GM10847 (cell line): ENCODE results near the gene YLPM1.

ENCODE experiments used
- POLR2A ChIP-seq: IDR thresholded peaks from 2 replicates; pipeline ENCODE4 v1.6.1; 2011; ENCODE audit not compliant: insufficient read length; ENCODE audit errors: extremely low read depth

YLPM1 gene

GRCh38 chr14:74852922-74853530, 89.9 kb downstream of the YLPM1 start:
- TF ChIP-seq POLR2A = no peak

GRCh38 chr14:74853581-74853980, 90.5 kb downstream of the YLPM1 start:
- TF ChIP-seq POLR2A = no peak

DNA sequence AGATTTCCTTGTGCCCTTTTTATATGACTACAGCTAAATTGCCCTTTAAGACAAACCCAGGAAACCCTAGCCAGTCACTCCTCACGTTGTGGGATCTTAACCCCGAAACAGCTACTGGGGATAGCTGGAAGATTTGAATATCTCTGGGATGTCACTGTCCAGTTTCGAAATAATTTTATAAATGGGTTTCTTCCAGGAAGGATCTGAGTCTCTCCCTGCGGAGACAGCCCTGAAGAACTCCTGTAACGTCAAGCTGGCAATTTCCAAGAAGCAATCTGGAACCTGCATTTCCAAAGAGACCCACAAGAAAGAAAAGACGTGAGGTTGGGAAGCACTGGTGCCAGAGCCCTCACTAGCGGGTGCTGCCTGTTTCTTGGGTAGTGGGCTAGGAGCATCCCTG, 91.9 kb downstream of the YLPM1 start:
- no peak for TF ChIP-seq POLR2A

- no peak for TF ChIP-seq POLR2A
These were observed 92.8 kb downstream of the YLPM1 start for GRCh38 chr14:74855945-74856344.

- no peak for TF ChIP-seq POLR2A
These were observed 93.2 kb downstream of the YLPM1 start for GRCh38 chr14:74856366-74856765.

DNA sequence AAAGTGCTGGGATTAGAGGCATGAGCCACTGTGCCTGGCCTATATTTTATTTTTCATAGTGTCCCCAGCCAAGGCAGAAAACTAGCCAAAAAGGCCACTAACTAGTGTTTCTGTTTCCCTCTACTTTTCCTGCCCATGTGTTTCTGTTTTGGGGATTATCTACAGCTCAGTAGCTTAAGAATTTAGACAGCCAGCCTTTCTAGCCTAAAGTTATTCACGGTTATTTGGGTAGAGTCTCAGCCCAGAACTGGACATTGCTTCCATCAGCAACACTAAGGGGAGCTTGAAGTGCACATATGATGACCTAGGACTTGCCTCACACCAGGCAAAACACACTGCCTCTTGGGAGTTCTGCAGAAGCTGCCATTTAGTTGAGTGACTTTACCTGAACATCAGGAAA, 94.9 kb downstream of the YLPM1 start:
- no peak for TF ChIP-seq POLR2A

DNA sequence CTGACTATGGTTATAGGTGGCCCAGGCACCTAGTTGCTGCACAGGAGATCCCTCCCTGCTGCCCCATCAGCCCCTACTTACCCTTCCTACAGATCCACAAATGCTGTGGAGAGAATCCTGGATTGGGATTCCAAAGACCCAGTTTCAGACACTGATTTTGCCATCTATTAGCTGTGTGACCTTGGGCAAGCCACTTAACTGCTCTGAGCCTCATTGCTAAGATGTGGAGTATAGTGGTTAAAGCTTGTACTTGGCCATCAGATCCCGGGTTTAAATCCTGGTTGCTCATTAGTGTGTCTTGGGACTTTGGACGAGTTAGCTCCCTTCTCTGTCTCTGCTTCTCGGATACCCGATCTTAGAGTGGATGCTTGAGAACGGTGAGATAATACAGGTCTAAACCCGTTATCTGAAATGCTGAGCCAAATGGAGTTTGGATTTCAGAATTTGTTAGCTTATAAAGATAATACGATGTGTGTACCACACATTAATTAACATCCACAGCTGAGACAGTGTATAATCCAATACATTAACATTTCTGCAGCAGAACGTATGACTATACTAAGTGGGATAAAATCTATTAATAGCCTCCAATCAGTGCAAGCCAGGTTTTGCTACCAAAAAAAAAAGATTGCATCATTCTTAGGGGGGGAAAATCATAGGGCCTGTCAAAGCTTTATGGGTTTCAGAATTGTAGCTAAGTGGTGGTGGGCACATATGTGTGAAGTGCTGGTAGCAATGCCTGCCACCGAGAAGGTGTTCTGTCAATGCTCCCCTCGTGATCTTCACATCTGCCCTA, 96.8 kb downstream of the YLPM1 start:
- TF ChIP-seq POLR2A = no peak

DNA sequence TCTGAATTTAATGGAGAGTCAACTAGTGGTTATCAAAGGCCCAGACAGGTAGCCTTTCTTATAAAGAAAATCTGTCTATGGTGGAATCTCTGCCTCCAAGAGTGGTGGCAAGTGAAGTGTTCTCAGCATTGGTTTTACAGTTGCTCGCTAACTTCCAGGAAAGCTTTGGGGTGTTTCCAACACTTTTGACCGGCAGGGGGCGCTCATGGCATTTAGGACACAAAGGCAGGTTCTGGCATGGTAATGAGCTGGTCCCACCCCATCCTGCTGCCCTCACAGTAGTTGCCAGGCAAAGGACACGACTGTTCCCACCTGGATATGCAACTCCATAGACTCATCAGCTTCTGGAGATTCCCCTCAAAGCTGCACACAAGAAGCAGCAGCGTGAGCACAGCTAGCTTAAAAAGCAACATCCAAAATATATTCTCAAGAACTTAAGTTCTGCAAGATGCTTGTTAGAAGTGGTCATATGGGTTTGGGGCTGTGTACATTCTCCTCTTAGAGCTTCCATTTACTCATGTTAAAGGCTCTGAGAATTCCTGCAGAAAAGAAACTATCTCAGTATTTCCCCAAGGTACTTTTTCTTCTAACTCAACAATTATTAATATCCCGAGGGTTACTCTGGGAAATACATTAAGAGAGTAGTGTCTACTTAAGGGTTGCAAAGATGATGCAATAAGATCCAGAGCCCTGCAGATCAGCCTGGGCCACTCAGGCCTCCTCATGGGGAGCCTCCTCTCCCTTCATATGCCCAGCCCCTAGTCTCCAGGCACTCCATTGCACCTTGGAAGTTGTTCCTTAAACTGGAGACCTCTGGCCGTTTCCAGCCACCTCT, 98.0 kb downstream of the YLPM1 start:
- TF ChIP-seq POLR2A = no peak

- no peak for TF ChIP-seq POLR2A
These were observed 98.6 kb downstream of the YLPM1 start for GRCh38 chr14:74861734-74862090.

GRCh38 chr14:74863274-74863673, 100.2 kb downstream of the YLPM1 start:
- no peak for TF ChIP-seq POLR2A

DNA sequence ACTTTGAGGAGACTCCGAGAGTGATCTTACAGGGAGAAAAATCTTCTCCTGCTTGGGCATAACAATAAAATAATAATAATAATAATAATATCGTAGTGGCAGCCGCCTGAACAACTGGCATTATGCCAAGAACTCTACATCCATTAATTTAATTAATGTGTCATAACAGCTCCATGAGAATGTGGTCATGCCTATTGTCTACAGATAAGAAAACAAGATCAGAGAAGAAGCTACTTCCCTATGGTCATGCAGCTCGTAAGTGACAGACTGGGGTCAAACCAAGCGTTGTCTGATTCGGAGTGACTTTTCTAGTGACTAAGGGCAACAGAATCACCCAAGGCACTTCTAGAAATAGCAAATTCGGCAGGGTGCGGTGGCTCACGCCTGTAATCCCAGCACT, 101.1 kb downstream of the YLPM1 start:
- no peak for TF ChIP-seq POLR2A

GRCh38 chr14:74865156-74865555, 102.0 kb downstream of the YLPM1 start:
- TF ChIP-seq POLR2A = no peak

DNA sequence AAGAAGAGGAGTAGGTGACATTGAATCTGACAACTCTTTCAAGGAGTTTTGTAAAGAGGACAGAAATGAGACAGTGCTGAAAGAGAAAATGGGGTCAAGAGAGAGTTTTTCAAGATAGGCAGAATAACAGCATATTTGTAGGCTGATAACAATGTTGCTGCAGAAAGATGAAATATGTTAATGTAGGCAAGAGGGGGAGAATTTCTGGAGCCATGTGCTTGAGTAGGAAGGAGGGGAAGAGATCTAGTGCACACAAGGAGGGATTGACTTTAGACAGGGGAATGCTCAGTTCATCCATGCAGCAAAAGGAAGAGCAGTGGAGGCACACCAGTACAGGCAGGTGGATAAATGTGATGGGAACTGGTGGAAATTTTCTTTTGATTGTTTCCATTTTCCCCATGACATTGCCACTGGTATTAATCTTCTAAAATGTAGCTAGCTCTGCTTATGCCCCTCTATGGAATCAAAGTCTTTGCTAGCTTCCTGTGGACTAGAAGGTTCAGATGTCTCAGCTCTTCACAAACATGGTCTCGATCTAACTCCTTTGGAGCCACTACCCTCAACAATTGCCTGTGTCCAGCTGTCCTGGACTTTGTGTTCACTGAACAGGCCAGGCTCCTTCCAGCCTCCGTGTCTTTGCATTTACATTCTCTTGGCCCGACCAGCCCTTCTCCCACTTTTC, 103.7 kb downstream of the YLPM1 start:
- TF ChIP-seq POLR2A = no peak

DNA sequence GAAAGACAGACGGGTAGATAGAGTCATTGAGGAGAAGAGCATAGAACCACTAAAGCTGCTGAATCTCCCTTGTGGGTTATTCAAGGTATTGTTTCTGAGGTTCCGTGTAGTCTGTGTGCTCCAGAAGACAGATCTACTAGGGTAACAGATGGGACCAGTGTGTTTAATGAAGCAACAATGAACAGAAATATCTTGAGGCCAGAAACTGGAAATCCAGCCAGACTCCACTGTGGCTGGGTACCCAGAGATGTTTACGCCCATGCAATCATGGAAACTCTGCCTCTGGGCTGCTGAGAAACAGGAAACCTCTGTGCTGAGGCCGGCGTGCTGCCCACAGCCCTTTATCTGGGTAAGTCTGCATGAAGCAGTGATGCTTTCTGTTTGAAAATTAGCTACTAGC, 104.6 kb downstream of the YLPM1 start:
- TF ChIP-seq POLR2A = no peak

GRCh38 chr14:74868739-74869138, 105.6 kb downstream of the YLPM1 start:
- no peak for TF ChIP-seq POLR2A
